T-helper 1 cell treated with Interleukin-12 subunit alpha and Interleukin-12 subunit beta and Interleukin-4 antibody, amounts not matched to agents 30 μg/mL and 1 μg/mL, for 36 hours (primary cell): ENCODE results near the gene RAB5B.
"Not testable (repeated sequence)": the region's sequence is repeated elsewhere in the genome, so short reads cannot be mapped to it uniquely, and the experiment has no call there.

ENCODE experiments used
- H3K27ac Mint-ChIP-seq: one replicate; pipeline ENCODE4 v1.8.0; 2021; ENCODE audit warnings: mild to moderate bottlenecking, mixed read lengths
- H3K27me3 Mint-ChIP-seq: one replicate; pipeline ENCODE4 v1.8.0; 2021; ENCODE audit warnings: low read depth, mixed read lengths
- H3K36me3 Mint-ChIP-seq: one replicate; pipeline ENCODE4 v1.8.0; 2021; ENCODE audit warnings: low read depth, mixed read lengths
- H3K4me1 Mint-ChIP-seq: one replicate; pipeline ENCODE4 v1.8.0; 2021; ENCODE audit warnings: low read depth, mixed read lengths
- H3K4me3 Mint-ChIP-seq: one replicate; pipeline ENCODE4 v1.8.0; 2021; ENCODE audit warnings: mild to moderate bottlenecking, moderate library complexity, mixed read lengths
- H3K9me3 Mint-ChIP-seq: one replicate; pipeline ENCODE4 v1.8.0; 2021; ENCODE audit warnings: mixed read lengths

The RAB5B gene

GRCh38 chr12:55965240-55965639 is 8.6 kb upstream of the RAB5B start:
- Mint-ChIP-seq H3K4me1 (peaks cover 24% of the 10 kb centered on the region), H3K27ac (no peak overlapping the region), H3K4me3 (peak overlapping the region; percentile 4), H3K9me3 (no peaks in the 10 kb centered on the region), H3K36me3 (peaks cover 8% of the 10 kb centered on the region), H3K27me3 (no peaks in the 10 kb centered on the region)

DNA sequence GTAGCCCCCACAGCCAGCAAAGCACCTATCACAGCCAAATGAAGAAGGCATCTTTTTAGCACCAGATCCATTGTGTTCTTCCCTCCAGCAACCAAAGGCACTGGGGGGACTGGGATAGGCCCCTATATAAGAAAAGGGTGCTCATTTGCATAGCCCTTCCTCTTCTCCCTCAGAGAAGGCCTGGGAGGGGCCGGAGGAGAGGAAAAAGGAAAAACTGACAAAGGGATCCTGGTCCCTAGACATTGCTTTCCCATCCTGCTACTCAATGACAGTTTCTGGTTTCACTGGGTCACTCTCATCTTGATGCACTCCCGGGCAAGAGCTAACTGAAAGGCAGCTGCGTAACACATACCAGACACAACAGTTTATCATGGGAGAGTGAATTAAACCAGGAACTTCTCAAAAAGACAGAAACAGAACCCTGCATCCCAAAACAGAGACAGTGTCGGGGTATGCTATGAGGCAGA is 7.9 kb upstream of the RAB5B start, which contains the start of gene PMEL:
Gene PMEL (minus strand): TSS at position 102 of the 467 bp plus-strand sequence. CDS start 31 bp downstream, at position 71.
- H3K4me3 Mint-ChIP-seq: peak within 1 kb of the TSS; percentile 96
- H3K9me3 Mint-ChIP-seq: no peaks in the 10 kb centered on the region
- peaks cover 24% of the 10 kb centered on the region for H3K4me1 Mint-ChIP-seq
- H3K27me3 Mint-ChIP-seq: no peaks in the 10 kb centered on the region
- peak within 1 kb of the TSS; percentile 84 for H3K27ac Mint-ChIP-seq
- H3K36me3 Mint-ChIP-seq: peaks cover 12% of the 10 kb centered on the region

- Mint-ChIP-seq H3K27ac (peak within 1 kb of the TSS; percentile 84), H3K4me1 (peaks cover 25% of the 10 kb centered on the region), H3K27me3 (no peaks in the 10 kb centered on the region), H3K36me3 (peaks cover 15% of the 10 kb centered on the region), H3K9me3 (no peaks in the 10 kb centered on the region), H3K4me3 (peak within 1 kb of the TSS; percentile 96)
These were observed 7.2 kb upstream of the RAB5B start, which contains the start of gene CDK2 for GRCh38 chr12:55966408-55967281. Gene CDK2 (plus strand): TSS chr12:55966830. CDS start chr12:55967009, 179 bp downstream.

DNA sequence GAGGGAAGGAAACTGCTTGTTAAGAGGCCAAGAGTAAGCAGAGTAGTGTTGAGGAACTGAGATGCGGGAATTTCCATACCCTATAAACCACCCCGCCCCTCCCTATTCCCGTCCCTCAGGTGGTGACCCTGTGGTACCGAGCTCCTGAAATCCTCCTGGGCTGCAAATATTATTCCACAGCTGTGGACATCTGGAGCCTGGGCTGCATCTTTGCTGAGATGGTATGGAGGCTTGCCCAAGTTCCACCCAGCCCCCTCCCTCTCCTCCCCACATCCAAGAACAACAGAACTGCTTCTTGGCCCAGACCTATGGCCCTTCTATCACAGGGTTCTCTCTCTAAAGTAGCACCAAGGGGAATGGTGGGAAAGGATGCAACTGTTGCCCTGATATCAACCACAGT is 4.5 kb upstream of the RAB5B start:
- H3K27me3 Mint-ChIP-seq: no peaks in the 10 kb centered on the region
- H3K4me3 Mint-ChIP-seq: no peak overlapping the region
- peaks cover 15% of the 10 kb centered on the region for H3K36me3 Mint-ChIP-seq
- H3K9me3 Mint-ChIP-seq: no peaks in the 10 kb centered on the region
- H3K4me1 Mint-ChIP-seq: peaks cover 28% of the 10 kb centered on the region
- no peak overlapping the region for H3K27ac Mint-ChIP-seq

DNA sequence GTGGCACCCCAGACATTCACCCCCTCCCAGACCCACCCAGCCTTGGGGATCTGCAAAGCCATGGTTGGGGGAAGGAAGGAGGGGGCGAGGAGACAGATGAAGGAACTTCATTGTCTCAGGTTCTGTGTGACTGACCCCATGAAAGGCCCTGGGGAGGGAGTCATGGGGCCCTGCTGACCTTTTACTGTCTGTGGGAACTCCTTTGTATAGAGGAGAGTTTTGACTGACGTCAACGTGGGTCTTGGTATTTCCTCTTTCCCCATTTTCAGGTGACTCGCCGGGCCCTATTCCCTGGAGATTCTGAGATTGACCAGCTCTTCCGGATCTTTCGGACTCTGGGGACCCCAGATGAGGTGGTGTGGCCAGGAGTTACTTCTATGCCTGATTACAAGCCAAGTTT is 3.1 kb upstream of the RAB5B start:
- no peaks in the 10 kb centered on the region for H3K9me3 Mint-ChIP-seq
- peaks cover 15% of the 10 kb centered on the region for H3K36me3 Mint-ChIP-seq
- H3K27me3 Mint-ChIP-seq: no peaks in the 10 kb centered on the region
- H3K4me1 Mint-ChIP-seq: peaks cover 28% of the 10 kb centered on the region
- no peak overlapping the region for H3K27ac Mint-ChIP-seq
- no peak overlapping the region for H3K4me3 Mint-ChIP-seq

GRCh38 chr12:55972042-55972441 is 1.8 kb upstream of the RAB5B start:
- peaks cover 19% of the 10 kb centered on the region for H3K36me3 Mint-ChIP-seq
- peaks cover 22% of the 10 kb centered on the region for H3K4me1 Mint-ChIP-seq
- peak overlapping the region; percentile 23 for H3K27ac Mint-ChIP-seq
- peak overlapping the region; percentile 6 for H3K4me3 Mint-ChIP-seq
- H3K27me3 Mint-ChIP-seq: no peaks in the 10 kb centered on the region
- no peaks in the 10 kb centered on the region for H3K9me3 Mint-ChIP-seq

DNA sequence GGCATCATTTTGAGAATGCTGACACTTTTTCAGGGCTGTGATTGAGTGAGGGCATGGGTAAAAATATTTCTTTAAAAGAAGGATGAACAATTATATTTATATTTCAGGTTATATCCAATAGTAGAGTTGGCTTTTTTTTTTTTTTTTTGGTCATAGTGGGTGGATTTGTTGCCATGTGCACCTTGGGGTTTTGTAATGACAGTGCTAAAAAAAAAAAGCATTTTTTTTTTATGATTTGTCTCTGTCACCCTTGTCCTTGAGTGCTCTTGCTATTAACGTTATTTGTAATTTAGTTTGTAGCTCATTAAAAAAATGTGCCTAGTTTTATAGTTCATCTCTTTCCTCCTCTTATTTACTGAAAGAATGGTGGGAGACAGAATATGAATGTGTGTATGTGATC is 1.4 kb upstream of the RAB5B start:
- Mint-ChIP-seq H3K9me3 (no peaks in the 10 kb centered on the region), H3K36me3 (peaks cover 19% of the 10 kb centered on the region), H3K4me3 (peak overlapping the region; percentile 6), H3K4me1 (peaks cover 20% of the 10 kb centered on the region), H3K27ac (peak overlapping the region; percentile 23), H3K27me3 (no peaks in the 10 kb centered on the region)

DNA sequence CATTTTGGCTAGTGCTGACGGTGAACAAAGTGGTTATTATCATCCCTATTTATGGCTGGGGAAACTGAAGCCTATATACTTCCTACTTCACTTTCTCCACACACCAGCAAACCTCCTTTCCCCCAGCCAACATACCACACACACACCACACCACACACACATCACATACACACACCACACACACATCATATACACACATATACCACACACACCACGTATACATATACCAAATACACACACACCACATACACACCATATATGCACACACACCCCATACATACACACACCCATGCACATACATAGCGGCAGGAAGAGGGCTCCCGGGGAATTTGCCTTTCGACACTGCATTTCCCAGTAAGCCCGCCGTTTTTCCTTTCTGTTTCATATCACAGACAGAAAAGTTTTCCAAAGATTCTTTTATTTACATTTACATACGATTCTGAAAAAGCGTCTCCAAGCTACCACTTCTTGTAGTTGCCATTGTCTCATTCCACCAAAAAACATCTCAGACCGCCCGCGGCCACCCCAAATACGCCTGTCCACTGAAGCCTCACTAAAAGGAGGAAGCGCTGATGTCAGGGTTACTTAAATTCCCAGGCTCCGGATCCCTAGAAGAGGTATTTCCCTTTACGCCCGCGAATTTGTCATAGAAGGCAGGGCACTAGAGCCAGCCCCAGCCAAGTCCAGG is 823 bp upstream of the RAB5B start:
- Mint-ChIP-seq H3K36me3 (peaks cover 17% of the 10 kb centered on the region), H3K4me3 (no peak overlapping the region), H3K27ac (no peak overlapping the region), H3K27me3 (no peaks in the 10 kb centered on the region), H3K9me3 (no peaks in the 10 kb centered on the region), H3K4me1 (peaks cover 14% of the 10 kb centered on the region)

- H3K27me3 Mint-ChIP-seq: no peaks in the 10 kb centered on the region
- peaks cover 17% of the 10 kb centered on the region for H3K36me3 Mint-ChIP-seq
- H3K4me3 Mint-ChIP-seq: no peak overlapping the region
- H3K27ac Mint-ChIP-seq: no peak overlapping the region
- no peaks in the 10 kb centered on the region for H3K9me3 Mint-ChIP-seq
- peaks cover 10% of the 10 kb centered on the region for H3K4me1 Mint-ChIP-seq
These were observed 441 bp downstream of the RAB5B start for GRCh38 chr12:55974308-55974730.

DNA sequence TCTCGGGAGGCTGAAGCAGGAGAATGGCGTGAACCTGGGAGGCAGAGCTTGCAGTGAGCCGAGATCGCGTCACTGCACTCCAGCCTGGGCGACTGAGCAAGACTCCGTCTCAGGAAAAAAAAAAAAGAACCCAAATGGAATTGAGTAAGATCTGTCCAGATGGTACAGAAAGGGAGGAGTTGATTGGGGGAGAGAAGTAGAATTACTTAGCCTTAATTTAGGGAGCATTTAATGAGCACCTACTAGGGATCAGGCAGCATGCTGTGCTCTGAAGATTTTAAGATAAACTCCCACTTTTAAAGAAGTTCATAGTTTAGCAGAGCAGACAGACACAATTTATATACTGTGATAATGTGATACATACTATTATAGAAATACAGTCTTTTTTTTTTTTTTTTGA is 4.5 kb downstream of the RAB5B start:
- Mint-ChIP-seq H3K27me3 (no peaks in the 10 kb centered on the region), H3K36me3 (peaks cover 29% of the 10 kb centered on the region), H3K27ac (no peak overlapping the region), H3K9me3 (no peaks in the 10 kb centered on the region), H3K4me3 (no peak overlapping the region), H3K4me1 (peaks cover 11% of the 10 kb centered on the region)

- Mint-ChIP-seq H3K36me3 (peaks cover 33% of the 10 kb centered on the region), H3K4me1 (peaks cover 15% of the 10 kb centered on the region), H3K27ac (no peak overlapping the region), H3K4me3 (no peak overlapping the region), H3K27me3 (no peaks in the 10 kb centered on the region), H3K9me3 (no peaks in the 10 kb centered on the region)
These were observed 5.2 kb downstream of the RAB5B start for GRCh38 chr12:55979069-55979468.

GRCh38 chr12:55981882-55982281 is 8.0 kb downstream of the RAB5B start:
- H3K27me3 Mint-ChIP-seq, H3K27ac Mint-ChIP-seq, H3K4me3 Mint-ChIP-seq, H3K9me3 Mint-ChIP-seq: not testable (repeated sequence)
- Mint-ChIP-seq H3K4me1 (peaks cover 14% of the 10 kb centered on the region), H3K36me3 (peaks cover 39% of the 10 kb centered on the region)

GRCh38 chr12:55982319-55982936 is 8.6 kb downstream of the RAB5B start:
- Mint-ChIP-seq H3K9me3 (no peaks in the 10 kb centered on the region), H3K36me3 (peaks cover 39% of the 10 kb centered on the region), H3K27ac (no peak overlapping the region), H3K4me1 (peaks cover 14% of the 10 kb centered on the region), H3K4me3 (no peak overlapping the region), H3K27me3 (no peaks in the 10 kb centered on the region)

- no peaks in the 10 kb centered on the region for H3K9me3 Mint-ChIP-seq
- H3K36me3 Mint-ChIP-seq: peaks cover 38% of the 10 kb centered on the region
- H3K27ac Mint-ChIP-seq: no peak overlapping the region
- H3K4me3 Mint-ChIP-seq: no peak overlapping the region
- H3K27me3 Mint-ChIP-seq: no peaks in the 10 kb centered on the region
- H3K4me1 Mint-ChIP-seq: peaks cover 13% of the 10 kb centered on the region
These were observed 9.5 kb downstream of the RAB5B start for GRCh38 chr12:55983232-55983842.
